Lung (tissue), 12 donors: ENCODE measurements around the gene TNIK. TPM values are rescaled to one million over a fixed set of nuclear protein-coding genes. Genes with fewer than 3 reads are reported as not detected.

Experiments used
- ATAC-seq: fragments of 200-7000 bp; cut with Tn5 transposase; one replicate; pipeline ENCODE4 v1.9.1; 2020; ENCODE audit warnings: moderate number of reproducible peaks; ENCODE audit not compliant: insufficient read depth, low FRiP score
- DNase-seq, 3 donors: peaks; one replicate each; pipeline ENCODE4 v3.0.0-alpha.2; 2013 to 2017
- H3K27ac ChIP-seq, 2 donors: one replicate each; pipeline ENCODE4 v1.5.1; 2013; ENCODE audit warnings: mild to moderate bottlenecking in 2 of 2, moderate library complexity in 2 of 2, control low read depth in 1 of 2, inconsistent platforms in 1 of 2, low read depth in 1 of 2, low read length in 1 of 2
- H3K27me3 ChIP-seq, 3 donors: one replicate each; pipeline ENCODE4 v1.5.1; 2013; ENCODE audit warnings: low read length in 2 of 3; ENCODE audit not compliant: control insufficient read depth in 3 of 3, insufficient read depth in 3 of 3
- H3K36me3 ChIP-seq, 4 donors: one replicate each; pipeline ENCODE4 v1.5.1; 2013; ENCODE audit warnings: low read length in 4 of 4, mild to moderate bottlenecking in 1 of 4, moderate library complexity in 1 of 4; ENCODE audit not compliant: control insufficient read depth in 4 of 4, insufficient read depth in 4 of 4
- H3K4me1 ChIP-seq, 5 donors: one replicate each; pipeline ENCODE4 v1.5.1; 2013; ENCODE audit warnings: low read length in 5 of 5, mild to moderate bottlenecking in 2 of 5, moderate library complexity in 1 of 5; ENCODE audit not compliant: control insufficient read depth in 5 of 5, insufficient read depth in 5 of 5
- H3K4me3 ChIP-seq: one replicate; pipeline ENCODE4 v1.5.1; 2013; ENCODE audit warnings: mild to moderate bottlenecking, control low read depth, moderate library complexity
- H3K9ac ChIP-seq, 2 donors: one replicate each; pipeline ENCODE4 v1.5.1; 2013; ENCODE audit warnings: low read length in 2 of 2, control low read depth in 1 of 2; ENCODE audit not compliant: insufficient read depth in 1 of 2
- H3K9me3 ChIP-seq, 4 donors: one replicate each; pipeline ENCODE4 v1.5.1; 2013; ENCODE audit warnings: low read length in 3 of 4, mild to moderate bottlenecking in 1 of 4, moderate library complexity in 1 of 4; ENCODE audit not compliant: control insufficient read depth in 4 of 4, insufficient read depth in 3 of 4
- CTCF ChIP-seq: IDR thresholded peaks from 2 replicates; pipeline ENCODE4 v1.5.1; 2012; ENCODE audit warnings: mild to moderate bottlenecking; ENCODE audit errors: control extremely low read depth, extremely low read depth
- WGBS, 2 donors: extraction: QIAGEN DNeasy Blood & Tissue Kit; methylation state at CpG; one replicate each; pipeline ENCODE4 v1.1.7; 2013; 5-methylcytosine and 5-hydroxymethylcytosine counted together
- polyA plus RNA-seq, 2 donors: library from polyadenylated mRNA; stranded (reverse); fragments of 200-250 nt; gene quantifications; one replicate each; pipeline ENCODE4 v1.2.1, GENCODE V29; 2013
- total RNA-seq, 2 donors: library from RNA; depleted of rRNA in 1 of 2; stranded (reverse); fragments of >200 nt in 1 of 2; gene quantifications; one replicate each; pipeline ENCODE4 v1.2.1, GENCODE V29; 2014 to 2021
- donor health status: control.
- donor health status: control.
- donor health status: Bipolar disorder and iron deficiency.
- donor health status: healthy.
- donor health status: DM: yes; HTN: yes; CAD: no.

The TNIK gene
- total and polyA plus RNA-seq, 4 donors = 9.4 to 36.3 (median 14.3) TPM

DNA sequence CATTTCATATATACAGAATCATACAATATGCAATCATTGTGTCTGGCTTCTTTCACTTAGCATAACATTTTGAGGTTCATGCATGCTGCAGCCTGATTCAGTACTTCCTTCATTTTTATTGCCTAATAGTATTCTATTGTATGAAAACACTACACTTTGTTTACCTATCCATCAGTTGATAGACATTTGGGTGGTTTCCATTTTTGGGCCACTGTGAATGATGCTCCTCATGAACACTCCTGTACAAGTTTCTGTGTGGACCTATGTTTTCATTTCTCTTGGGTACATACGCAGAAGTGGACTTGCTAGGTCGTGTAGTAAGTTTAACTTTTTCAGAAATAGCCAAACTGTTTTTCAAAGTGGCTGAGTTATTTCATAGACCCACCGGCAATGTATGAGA, 18.8 kb downstream of the TNIK start:
- H3K4me1 ChIP-seq = peaks cover 0 to 33% (median 10%) of the 10 kb centered on the region in 5 donors
- H3K9ac ChIP-seq = no peak overlapping the region
- H3K4me3 ChIP-seq = no peak overlapping the region
- no peaks in the 10 kb centered on the region for H3K36me3 ChIP-seq
- DNase-seq (no peak), ATAC-seq (no peak)
- no peak for TF ChIP-seq CTCF
- no peak overlapping the region for H3K27ac ChIP-seq
- 75 to 87% methylated on average over 3 of the region's 3 CpGs for WGBS, 2 donors
- H3K27me3 ChIP-seq = no peaks in the 10 kb centered on the region
- no peaks in the 10 kb centered on the region for H3K9me3 ChIP-seq

- Histone ChIP-seq H3K27me3 (no peaks in the 10 kb centered on the region), H3K4me3 (no peak overlapping the region), H3K9me3 (no peaks in the 10 kb centered on the region), H3K27ac (no peak overlapping the region), H3K36me3 (no peaks in the 10 kb centered on the region), H3K4me1 (peaks cover 0 to 34% (median 10%) of the 10 kb centered on the region in 5 donors), H3K9ac (no peak overlapping the region)
- TF ChIP-seq CTCF = no peak
- 95 to 96% methylated on average over 2 of the region's 2 CpGs for WGBS, 2 donors
- DNase-seq (no peak), ATAC-seq (no peak)
These were observed 20.2 kb downstream of the TNIK start for GRCh38 chr3:171439996-171440395.

- Histone ChIP-seq H3K36me3 (no peaks in the 10 kb centered on the region), H3K9ac (no peak overlapping the region), H3K27ac (no peak overlapping the region), H3K27me3 (no peaks in the 10 kb centered on the region), H3K9me3 (no peaks in the 10 kb centered on the region), H3K4me1 (peaks cover 0 to 22% (median 1%) of the 10 kb centered on the region in 5 donors), H3K4me3 (no peak overlapping the region)
- ATAC-seq = no peak
- no peak for TF ChIP-seq CTCF
- DNase-seq = no peak
- WGBS, 2 donors = 83% methylated on average over 3 of the region's 3 CpGs
These were observed 23.0 kb downstream of the TNIK start for GRCh38 chr3:171437115-171437756.

DNA sequence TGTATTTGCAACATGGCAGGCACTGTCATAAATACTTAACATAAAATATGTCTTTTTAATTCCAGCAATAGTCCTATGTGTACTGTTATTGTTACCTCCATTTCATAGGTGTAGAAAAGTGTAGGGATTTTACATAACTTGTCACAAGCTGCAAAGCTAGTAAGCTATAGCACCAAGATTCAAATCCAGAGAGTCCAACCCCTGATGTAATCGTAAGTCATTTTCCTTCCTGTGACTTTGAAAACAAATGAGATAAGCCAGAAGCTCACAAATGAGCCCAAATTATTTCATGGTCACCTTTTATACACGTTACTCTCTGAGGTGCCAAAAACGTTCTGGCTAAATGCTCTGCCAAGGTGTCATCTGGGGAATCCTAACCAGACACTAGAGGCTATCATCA, 23.8 kb downstream of the TNIK start:
- no peaks in the 10 kb centered on the region for H3K27me3 ChIP-seq
- no peak for TF ChIP-seq CTCF
- no peak overlapping the region for H3K27ac ChIP-seq
- H3K4me3 ChIP-seq = no peak overlapping the region
- DNase-seq = no peak
- ATAC-seq = no peak
- no peak overlapping the region for H3K9ac ChIP-seq
- 55 to 58% methylated on average over 3 of the region's 3 CpGs for WGBS, 2 donors
- H3K4me1 ChIP-seq = peaks cover 0 to 16% (median 0%) of the 10 kb centered on the region in 5 donors
- H3K36me3 ChIP-seq = no peaks in the 10 kb centered on the region
- no peaks in the 10 kb centered on the region for H3K9me3 ChIP-seq
